Smooth muscle cell (in vitro differentiated cells): ENCODE data around the gene AHR. TPM values are rescaled to one million over a fixed set of nuclear protein-coding genes. Genes with fewer than 3 reads are reported as not detected.

Experiments
- DNase-seq: peaks from one replicate; lab custom pipeline; 2025; ENCODE audit not compliant: unreplicated experiment; lab: John Stamatoyannopoulos, UW
- H2AFZ ChIP-seq: fragments of 200-600 bp; sonication (generic); 2 replicates; pipeline ENCODE4 v1.6.0; 2016; ENCODE audit warnings: antibody characterized with exemption, low read depth, mild to moderate bottlenecking
- H3F3A ChIP-seq: fragments of 200-600 bp; sonication (generic); 2 replicates; pipeline ENCODE4 v1.6.0; 2017; ENCODE audit warnings: antibody characterized with exemption, low read depth
- H3K27ac ChIP-seq: fragments of 200-600 bp; sonication (generic); 2 replicates; pipeline ENCODE4 v1.5.1; 2016; ENCODE audit warnings: low read depth, mild to moderate bottlenecking
- H3K27me3 ChIP-seq: fragments of 200-600 bp; sonication (generic); 2 replicates; pipeline ENCODE4 v1.6.1; 2016; ENCODE audit warnings: low read depth, mild to moderate bottlenecking
- H3K36me3 ChIP-seq: fragments of 200-600 bp; sonication (generic); 2 replicates; pipeline ENCODE4 v1.5.1; 2016; ENCODE audit warnings: low read depth
- H3K4me1 ChIP-seq: fragments of 200-600 bp; sonication (generic); 2 replicates; pipeline ENCODE4 v1.5.1; 2016; ENCODE audit warnings: low read depth
- H3K4me2 ChIP-seq: fragments of 200-600 bp; sonication (generic); 2 replicates; pipeline ENCODE4 v1.6.0; 2016; ENCODE audit warnings: mild to moderate bottlenecking
- H3K4me3 ChIP-seq: fragments of 200-600 bp; sonication (generic); 2 replicates; pipeline ENCODE4 v1.5.1; 2016; ENCODE audit warnings: mild to moderate bottlenecking
- H3K79me2 ChIP-seq: fragments of 200-600 bp; sonication (generic); 2 replicates; pipeline ENCODE4 v1.6.0; 2016; ENCODE audit warnings: low read depth, mild to moderate bottlenecking
- H3K9ac ChIP-seq: fragments of 200-600 bp; sonication (generic); 2 replicates; pipeline ENCODE4 v1.6.0; 2016; ENCODE audit warnings: low read depth
- H3K9me3 ChIP-seq: fragments of 200-600 bp; sonication (generic); replicated peaks from 2 replicates; pipeline ENCODE4 v1.5.1; 2016; ENCODE audit warnings: low read depth
- H4K20me1 ChIP-seq: fragments of 200-600 bp; sonication (generic); 2 replicates; pipeline ENCODE4 v1.6.0; 2016; ENCODE audit warnings: low read depth
- WGBS: methylation state at CpG from one replicate; pipeline ENCODE4 v1.1.7; 2016; ENCODE audit warnings: low lambda C conversion rate; 5-methylcytosine and 5-hydroxymethylcytosine counted together
- polyA plus RNA-seq: library from polyadenylated mRNA; unstranded; fragments of >200 nt; fragmentation: Nextera tagmentation; extraction: Ambion mirVana; gene quantifications from 2 replicates; pipeline ENCODE4 v1.2.1, GENCODE V29; 2016
- total RNA-seq: library from RNA; depleted of rRNA; stranded (reverse); fragments of >200 nt; gene quantifications from 2 replicates; pipeline ENCODE4 v1.2.3, GENCODE V29; 2014
- TF ChIP-seq, protein P1 (sequence below): fragments of 200-600 bp; sonication (generic); IDR thresholded peaks from 2 replicates; pipeline ENCODE4 v1.5.1; 2017; ENCODE audit warnings: borderline replicate concordance, mild to moderate bottlenecking, antibody characterized with exemption; ENCODE audit not compliant: insufficient read depth, poor library complexity, severe bottlenecking

AHR gene
- total and polyA plus RNA-seq, 2 experiments from 2014 or later, result 25.7 to 174 TPM

GRCh38 chr7:17318146-17318545 is 19.7 kb downstream of the AHR start:
- Histone ChIP-seq H3K4me2 (peak overlapping the region; percentile 42), H3K79me2 (peaks cover 95% of the 10 kb centered on the region), H3K27me3 (no peaks in the 10 kb centered on the region), H3K4me3 (no peak overlapping the region), H3K36me3 (peaks cover 3% of the 10 kb centered on the region), H3K9me3 (no peaks in the 10 kb centered on the region), H3F3A (peaks cover 10% of the 10 kb centered on the region), H3K9ac (peak overlapping the region; percentile 1), H3K27ac (peak overlapping the region; percentile 78), H4K20me1 (peaks cover 65% of the 10 kb centered on the region), H3K4me1 (peaks cover 18% of the 10 kb centered on the region), H2AFZ (no peak overlapping the region)
- TF ChIP-seq, protein P1, sequence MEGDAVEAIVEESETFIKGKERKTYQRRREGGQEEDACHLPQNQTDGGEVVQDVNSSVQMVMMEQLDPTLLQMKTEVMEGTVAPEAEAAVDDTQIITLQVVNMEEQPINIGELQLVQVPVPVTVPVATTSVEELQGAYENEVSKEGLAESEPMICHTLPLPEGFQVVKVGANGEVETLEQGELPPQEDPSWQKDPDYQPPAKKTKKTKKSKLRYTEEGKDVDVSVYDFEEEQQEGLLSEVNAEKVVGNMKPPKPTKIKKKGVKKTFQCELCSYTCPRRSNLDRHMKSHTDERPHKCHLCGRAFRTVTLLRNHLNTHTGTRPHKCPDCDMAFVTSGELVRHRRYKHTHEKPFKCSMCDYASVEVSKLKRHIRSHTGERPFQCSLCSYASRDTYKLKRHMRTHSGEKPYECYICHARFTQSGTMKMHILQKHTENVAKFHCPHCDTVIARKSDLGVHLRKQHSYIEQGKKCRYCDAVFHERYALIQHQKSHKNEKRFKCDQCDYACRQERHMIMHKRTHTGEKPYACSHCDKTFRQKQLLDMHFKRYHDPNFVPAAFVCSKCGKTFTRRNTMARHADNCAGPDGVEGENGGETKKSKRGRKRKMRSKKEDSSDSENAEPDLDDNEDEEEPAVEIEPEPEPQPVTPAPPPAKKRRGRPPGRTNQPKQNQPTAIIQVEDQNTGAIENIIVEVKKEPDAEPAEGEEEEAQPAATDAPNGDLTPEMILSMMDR, result no peak
- WGBS, result 67% methylated on average over 3 of the region's 3 CpGs
- no peak for DNase-seq

- Histone ChIP-seq H3K27ac (peak overlapping the region; percentile 78), H3K79me2 (peaks cover 90% of the 10 kb centered on the region)
Observed at GRCh38 chr7:17319164-17320101, 21.0 kb downstream of the AHR start.

DNA sequence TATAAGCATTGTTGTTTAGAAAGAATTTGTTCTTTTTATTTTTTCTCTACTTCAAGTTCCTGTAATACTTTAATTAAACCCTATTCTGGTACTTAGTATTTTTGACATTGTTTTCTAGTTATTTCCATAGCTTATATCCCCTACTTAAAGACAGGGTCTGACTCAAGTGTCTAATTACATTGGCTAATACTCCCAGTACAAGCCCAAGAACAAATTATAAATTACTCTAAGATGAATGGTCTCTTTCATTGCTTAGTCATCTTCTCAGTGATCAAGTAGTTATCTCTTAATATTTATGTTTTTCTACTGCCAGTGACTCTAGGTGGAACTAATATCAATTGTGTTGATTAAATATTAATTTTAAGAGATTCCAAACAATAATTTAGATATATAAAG is 21.6 kb downstream of the AHR start:
- Histone ChIP-seq H3K4me2 (peak overlapping the region; percentile 34), H3K27me3 (no peaks in the 10 kb centered on the region), H3K36me3 (peaks cover 5% of the 10 kb centered on the region), H3K4me1 (peaks cover 6% of the 10 kb centered on the region), H3K9me3 (no peaks in the 10 kb centered on the region), H3K4me3 (no peak overlapping the region), H3F3A (peaks cover 10% of the 10 kb centered on the region), H3K27ac (peak overlapping the region; percentile 78), H2AFZ (no peak overlapping the region), H4K20me1 (peaks cover 59% of the 10 kb centered on the region), H3K9ac (no peak overlapping the region), H3K79me2 (peaks cover 83% of the 10 kb centered on the region)
- DNase-seq, result no peak
- TF ChIP-seq, protein P1, result no peak

More at GRCh38 chr7:17319164-17320101, 21.0 kb downstream of the AHR start:
- peak overlapping the region; percentile 42 for H3K4me2 ChIP-seq
- WGBS, result 97% methylated on average over 4 of the region's 4 CpGs
- H3K9ac ChIP-seq, result peak overlapping the region; percentile 1
- no peaks in the 10 kb centered on the region for H3K9me3 ChIP-seq
- H4K20me1 ChIP-seq, result peaks cover 64% of the 10 kb centered on the region
- peaks cover 10% of the 10 kb centered on the region for H3F3A ChIP-seq
- TF ChIP-seq, protein P1, result no peak
- H3K27me3 ChIP-seq, result no peaks in the 10 kb centered on the region
- peaks cover 3% of the 10 kb centered on the region for H3K36me3 ChIP-seq
- H3K4me3 ChIP-seq, result no peak overlapping the region
- no peak overlapping the region for H2AFZ ChIP-seq
- no peak for DNase-seq
- H3K4me1 ChIP-seq, result peaks cover 6% of the 10 kb centered on the region
